GM19035 (cell line): ENCODE measurements around the gene GBP2.
"Not testable (repeated sequence)": the region's sequence is repeated elsewhere in the genome, so short reads cannot be mapped to it uniquely, and the experiment has no call there.

Experiments
- ATAC-seq: cut with Tn5 transposase; IDR thresholded peaks from one replicate; pipeline ENCODE4 v1.9.1; 2021; ENCODE audit not compliant: unreplicated experiment

The GBP2 gene

GRCh38 chr1:89125913-89126580 lies at the start of gene GBP2:
TSS of gene GBP2 (minus strand) at chr1:89126114. CDS start at chr1:89121966, 4,148 bp downstream.
- peak; percentile 78 for ATAC-seq

GRCh38 chr1:89174491-89174890 lies 48.6 kb upstream of the GBP2 start:
- no peak for ATAC-seq

GRCh38 chr1:89172468-89173143 lies 46.7 kb upstream of the GBP2 start:
- no peak for ATAC-seq

- peak; percentile 56 for ATAC-seq
These were observed 45.1 kb upstream of the GBP2 start for GRCh38 chr1:89171067-89171438.

- ATAC-seq, result no peak
These were observed 44.5 kb upstream of the GBP2 start for GRCh38 chr1:89170170-89171066.

GRCh38 chr1:89169166-89169565 lies 43.3 kb upstream of the GBP2 start:
- no peak for ATAC-seq

GRCh38 chr1:89167590-89168230 lies 41.8 kb upstream of the GBP2 start:
- no peak for ATAC-seq

- no peak for ATAC-seq
These were observed 40.8 kb upstream of the GBP2 start for GRCh38 chr1:89166705-89167104.

GRCh38 chr1:89165811-89166210 lies 39.9 kb upstream of the GBP2 start:
- no peak for ATAC-seq

GRCh38 chr1:89151047-89151446 lies 25.1 kb upstream of the GBP2 start:
- no peak for ATAC-seq

GRCh38 chr1:89149976-89150375 lies 24.1 kb upstream of the GBP2 start:
- ATAC-seq, result no peak

- ATAC-seq, result no peak
These were observed 23.3 kb upstream of the GBP2 start for GRCh38 chr1:89149229-89149628.

GRCh38 chr1:89147678-89148658 lies 22.1 kb upstream of the GBP2 start:
- ATAC-seq, result no peak

GRCh38 chr1:89146721-89147120 lies 20.8 kb upstream of the GBP2 start:
- ATAC-seq, result no peak

GRCh38 chr1:89143484-89143883 lies 17.6 kb upstream of the GBP2 start:
- no peak for ATAC-seq

- no peak for ATAC-seq
These were observed 16.2 kb upstream of the GBP2 start for GRCh38 chr1:89142160-89142559.

GRCh38 chr1:89133747-89134146 lies 7.8 kb upstream of the GBP2 start:
- no peak for ATAC-seq

GRCh38 chr1:89130716-89131115 lies 4.8 kb upstream of the GBP2 start:
- ATAC-seq, result no peak

- no peak for ATAC-seq
These were observed 4.0 kb upstream of the GBP2 start for GRCh38 chr1:89129911-89130310.

GRCh38 chr1:89128003-89128458 lies 2.1 kb upstream of the GBP2 start:
- ATAC-seq, result not testable (repeated sequence)
